Measurements from ENCODE around the gene PIGM. TPM values are rescaled to one million over a fixed set of nuclear protein-coding genes. Genes with fewer than 3 reads are reported as not detected.
"Not testable (repeated sequence)": the region's sequence is repeated elsewhere in the genome, so short reads cannot be mapped to it uniquely, and the experiment has no call there.

Gene PIGM
- total RNA-seq, 1 donor, result 6.5 TPM

DNA sequence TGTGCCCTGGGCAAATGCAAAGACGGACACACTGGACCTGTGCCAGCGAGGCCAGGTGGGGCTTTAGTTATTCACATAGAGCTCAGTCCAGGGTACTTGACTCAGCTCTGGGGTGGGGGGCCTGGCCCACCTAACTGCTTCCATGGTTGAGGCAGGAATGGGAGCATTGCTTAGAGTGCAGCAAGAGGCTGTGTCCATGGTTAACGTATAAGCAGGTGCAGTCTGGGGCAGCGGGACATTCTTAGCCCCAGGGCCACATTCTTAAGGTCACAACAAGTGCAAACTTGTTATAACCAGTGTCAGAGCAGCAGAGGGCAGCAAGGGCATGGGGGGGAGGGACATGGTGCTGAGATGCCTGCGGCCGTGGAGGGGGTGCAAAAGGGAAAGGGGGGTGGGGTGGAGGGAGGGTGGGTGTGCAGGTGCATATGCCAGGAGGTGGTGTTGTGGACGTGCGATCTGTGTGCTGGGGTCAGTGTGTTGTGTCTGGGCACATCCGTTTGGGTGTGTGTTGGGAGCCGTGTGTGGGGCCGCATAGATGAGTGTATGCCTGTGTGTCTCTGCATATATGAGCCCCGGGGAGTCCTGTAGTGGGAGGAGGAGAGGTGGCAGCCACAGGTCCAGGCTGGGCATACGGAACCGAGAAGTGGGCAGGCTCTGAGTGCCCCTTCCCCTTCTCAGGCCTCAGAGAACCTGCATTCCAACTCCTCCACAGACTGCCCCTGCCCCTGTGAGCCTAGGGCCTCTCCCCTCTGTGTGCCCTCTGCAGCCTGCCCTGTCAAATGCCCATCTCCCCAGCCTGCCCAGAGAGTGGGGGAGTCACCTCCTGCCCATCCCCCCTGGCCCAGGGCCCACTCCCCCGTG, 29.8 kb upstream of the PIGM start:
- DNase-seq (ENCODE audit: low read depth in 2 of 3, low spot score in 2 of 3), result no peak

DNA sequence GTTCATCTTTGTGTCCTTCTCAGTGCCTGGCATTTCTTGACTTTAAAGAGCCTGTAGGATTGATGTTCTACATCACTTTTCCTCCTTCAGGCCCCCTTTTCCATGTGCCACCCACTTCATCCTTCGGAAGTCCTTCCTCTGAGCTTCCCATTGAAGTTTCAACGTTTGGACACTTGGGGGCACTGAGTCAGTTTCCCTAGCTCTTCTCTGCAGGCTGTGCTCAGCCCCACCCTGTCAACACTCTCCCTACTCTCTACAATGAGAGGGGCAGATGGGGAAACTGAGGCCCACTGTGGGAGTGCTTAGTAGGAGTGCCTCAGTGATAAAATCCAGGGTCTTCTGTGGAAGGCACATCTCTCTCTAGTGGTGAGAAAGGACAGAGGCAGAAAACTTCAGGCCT, 26.3 kb upstream of the PIGM start:
- DNase-seq (ENCODE audit: low read depth in 2 of 3, low spot score in 2 of 3), result no peak

DNA sequence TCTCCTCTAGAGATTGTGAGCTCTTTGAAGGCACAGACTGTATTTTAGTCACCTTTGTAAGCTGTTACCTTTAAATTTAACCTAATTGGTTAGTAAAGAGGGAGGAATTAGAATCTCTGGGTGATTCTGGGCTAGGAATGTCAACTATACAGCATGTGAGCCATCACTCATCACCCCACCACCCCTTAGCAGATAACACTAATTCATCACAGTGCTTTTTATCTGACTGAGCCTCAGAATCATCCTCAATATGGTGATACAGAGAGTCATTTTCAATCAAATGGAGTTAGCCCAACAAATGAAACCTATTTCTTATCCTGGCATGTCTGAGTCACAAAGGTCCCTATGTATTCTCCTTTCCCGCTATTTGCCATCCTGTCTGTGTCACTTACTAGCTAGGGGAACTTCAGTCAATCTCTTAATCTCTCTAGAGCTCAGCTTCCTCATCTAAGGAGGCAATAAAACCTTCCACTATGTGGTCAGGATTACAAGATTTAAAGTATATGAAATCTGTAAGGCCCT, 24.9 kb upstream of the PIGM start:
- DNase-seq (ENCODE audit: low read depth in 2 of 3, low spot score in 2 of 3), result no peak

DNA sequence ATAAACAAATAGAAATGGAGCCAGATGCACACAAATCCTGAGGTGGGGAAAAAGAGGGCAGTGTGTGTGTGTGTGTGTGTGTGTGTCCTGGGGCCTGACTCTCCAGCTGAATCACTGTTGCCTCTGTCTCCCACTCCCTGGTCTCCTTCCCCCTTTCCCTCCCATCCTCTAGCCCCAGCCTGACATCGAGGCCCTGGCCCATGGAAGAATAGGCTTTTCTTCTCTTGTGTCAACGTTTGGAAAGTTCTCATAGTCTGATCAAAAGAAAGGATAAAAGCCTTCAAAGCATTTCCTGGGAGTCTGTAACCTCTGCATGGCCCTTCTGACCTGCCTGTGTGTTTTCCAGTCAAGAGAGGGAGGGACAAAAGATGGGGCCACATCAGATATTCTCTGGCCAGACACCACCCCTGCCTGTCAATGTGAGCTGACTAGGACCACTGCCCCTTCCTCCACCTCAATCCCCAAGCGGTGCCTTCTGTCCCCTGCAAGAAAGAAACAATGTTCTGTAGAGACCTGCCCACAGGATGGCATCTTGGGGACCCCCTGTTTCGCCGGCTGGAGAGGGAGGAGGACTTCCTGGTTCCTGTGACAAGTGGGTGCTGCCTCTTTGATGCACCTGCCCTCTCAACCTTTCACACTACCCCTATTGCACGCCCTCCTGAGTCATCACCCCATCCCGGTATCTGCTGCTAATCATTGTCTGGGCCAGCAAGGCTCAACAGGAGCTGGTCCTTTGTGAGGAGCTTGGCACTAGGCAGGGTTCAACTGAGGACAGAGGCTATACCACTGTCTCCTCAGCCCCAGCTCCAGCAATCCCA, 22.0 kb upstream of the PIGM start:
- DNase-seq (ENCODE audit: low read depth in 2 of 3, low spot score in 2 of 3), result no peak

DNA sequence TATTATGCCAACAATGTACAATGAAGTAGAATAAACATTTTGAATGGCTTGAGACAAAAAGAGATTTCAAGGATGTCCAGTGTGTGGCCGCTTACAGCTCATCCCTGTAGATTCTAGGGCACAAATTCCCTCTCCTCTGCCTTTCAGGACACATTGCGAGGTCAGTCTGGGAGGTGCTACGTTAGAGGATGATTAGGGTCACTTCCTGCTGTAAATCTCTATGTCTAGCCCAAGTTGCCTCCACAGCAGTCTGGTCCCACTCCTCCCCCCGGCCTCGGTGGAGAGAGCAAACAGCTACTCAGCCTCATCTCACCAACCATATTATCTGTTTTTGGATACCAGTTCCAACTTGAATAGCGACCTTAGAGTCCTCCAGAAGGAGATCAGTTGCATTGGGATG, 21.1 kb upstream of the PIGM start:
- DNase-seq (ENCODE audit: low read depth in 2 of 3, low spot score in 2 of 3), result no peak

DNA sequence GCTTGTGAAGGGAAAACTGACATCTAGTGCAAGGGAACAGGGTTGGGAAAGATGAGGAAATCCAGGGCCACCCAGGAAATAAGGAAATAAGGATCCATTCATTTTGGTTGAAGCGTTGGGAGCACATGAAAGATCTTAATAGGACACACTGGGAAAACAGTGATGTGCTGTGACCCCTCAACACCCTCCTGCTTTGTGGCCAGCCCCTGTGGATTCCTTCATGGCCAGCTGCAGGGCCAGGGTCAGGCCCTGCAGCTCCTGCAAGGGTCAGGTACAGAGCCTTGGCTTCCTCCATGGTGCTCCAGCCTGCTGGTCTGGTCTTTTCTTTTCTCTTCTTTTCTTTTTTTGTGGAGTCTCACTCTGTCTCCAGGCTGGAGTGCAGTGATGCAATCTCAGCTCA, 18.8 kb upstream of the PIGM start:
- no peak for DNase-seq (ENCODE audit: low read depth in 2 of 3, low spot score in 2 of 3)

DNA sequence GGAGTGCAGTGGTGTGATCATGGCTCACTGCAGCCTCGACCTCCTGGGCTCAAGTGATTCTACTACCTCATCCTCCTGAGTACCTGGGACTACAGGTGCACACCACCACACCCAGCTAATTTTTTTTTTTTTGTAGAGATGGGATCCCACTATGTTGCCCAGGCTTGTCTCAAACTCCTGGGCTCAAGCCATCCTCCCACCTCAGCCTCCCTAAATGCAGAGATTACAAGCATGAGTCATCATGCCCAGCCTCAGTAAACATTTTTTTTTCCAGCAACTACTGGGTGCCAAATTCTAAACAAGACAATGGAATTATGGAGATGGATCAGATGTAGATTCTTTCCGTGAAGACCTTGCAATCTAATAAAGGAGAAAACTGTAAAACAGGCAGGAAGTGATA, 18.4 kb upstream of the PIGM start:
- not testable (repeated sequence) for DNase-seq (ENCODE audit: low read depth in 2 of 3, low spot score in 2 of 3)

DNA sequence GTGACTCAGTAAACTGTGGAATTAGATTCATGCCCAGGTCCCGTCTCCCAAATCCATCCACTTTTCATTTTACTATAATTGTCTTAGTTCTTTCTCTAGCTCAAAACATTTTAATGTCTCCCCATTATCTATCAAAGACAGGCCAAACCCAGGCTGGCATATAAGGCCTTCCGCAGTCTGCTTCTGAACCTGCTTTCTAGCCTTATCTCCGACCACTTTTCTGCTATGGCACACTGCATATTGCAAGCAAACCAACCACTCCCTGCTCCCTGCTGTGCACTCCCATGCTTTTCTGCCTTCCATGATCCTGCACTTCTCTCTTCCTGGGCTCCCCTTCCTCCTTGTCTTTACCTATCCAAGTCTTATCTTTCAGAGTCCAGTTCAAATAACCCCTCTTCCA, 17.3 kb upstream of the PIGM start:
- DNase-seq (ENCODE audit: low read depth in 2 of 3, low spot score in 2 of 3), result no peak

DNA sequence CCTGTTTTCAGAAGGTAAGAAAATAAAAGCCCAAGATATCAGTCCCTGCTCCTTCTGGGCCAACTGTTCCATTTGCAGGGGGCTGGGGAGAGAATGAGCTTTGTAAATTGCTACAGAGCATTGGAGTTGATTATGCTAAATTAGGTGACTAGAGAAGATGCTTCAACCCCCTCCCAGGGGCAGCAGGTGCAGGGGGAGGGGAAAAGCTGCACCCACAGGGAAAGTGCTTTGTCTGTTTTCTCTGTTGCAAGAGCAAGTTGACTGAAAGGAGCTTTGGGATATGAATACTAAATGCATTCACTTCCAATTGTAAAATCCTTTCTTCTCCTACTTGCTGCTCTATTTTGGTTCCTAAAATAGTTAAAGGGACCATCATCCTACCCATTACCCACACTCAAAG, 16.5 kb upstream of the PIGM start:
- DNase-seq (ENCODE audit: low read depth in 2 of 3, low spot score in 2 of 3), result no peak

DNA sequence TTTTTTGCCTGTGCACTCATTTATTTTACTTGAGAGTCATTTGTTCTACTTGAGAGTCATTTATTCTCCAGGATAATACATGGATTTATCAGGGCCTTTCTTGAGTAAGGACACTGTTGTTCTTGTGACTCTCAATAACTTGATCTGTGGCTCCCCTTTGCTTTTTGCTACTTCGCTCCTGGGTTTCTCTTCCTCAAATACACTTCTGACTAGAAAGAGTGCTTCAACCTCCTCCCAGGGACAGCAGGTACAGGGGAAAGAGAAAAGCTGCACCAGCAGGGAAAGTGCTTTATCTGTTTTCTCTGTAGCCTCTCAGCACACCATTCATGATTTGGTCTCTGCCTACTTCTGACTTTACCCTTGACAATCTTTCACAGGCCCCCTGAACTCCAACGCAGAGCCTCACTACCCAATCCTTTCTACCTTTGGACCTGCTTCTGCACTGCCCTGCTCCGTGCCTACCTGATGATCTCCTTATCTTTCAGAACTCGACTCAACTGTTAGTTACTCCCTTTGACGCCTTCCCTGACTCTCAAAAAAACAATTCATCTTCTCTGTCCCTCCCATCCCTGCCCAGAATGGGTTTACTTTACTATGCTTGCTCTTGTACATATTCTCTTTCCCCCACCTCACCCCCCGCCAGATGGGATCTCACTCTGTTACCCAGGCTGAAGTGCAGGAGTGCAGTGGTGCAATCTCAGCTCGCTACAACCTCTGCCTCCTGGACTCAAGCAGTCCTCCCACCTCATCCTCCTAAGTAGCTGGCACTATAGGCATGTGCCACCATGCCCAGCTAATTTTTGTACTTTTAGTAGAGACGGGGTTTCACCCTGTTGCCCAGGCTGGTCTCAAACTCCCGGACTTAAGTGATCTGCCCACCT, 15.6 kb upstream of the PIGM start:
- no peak for DNase-seq (ENCODE audit: low read depth in 2 of 3, low spot score in 2 of 3)

DNA sequence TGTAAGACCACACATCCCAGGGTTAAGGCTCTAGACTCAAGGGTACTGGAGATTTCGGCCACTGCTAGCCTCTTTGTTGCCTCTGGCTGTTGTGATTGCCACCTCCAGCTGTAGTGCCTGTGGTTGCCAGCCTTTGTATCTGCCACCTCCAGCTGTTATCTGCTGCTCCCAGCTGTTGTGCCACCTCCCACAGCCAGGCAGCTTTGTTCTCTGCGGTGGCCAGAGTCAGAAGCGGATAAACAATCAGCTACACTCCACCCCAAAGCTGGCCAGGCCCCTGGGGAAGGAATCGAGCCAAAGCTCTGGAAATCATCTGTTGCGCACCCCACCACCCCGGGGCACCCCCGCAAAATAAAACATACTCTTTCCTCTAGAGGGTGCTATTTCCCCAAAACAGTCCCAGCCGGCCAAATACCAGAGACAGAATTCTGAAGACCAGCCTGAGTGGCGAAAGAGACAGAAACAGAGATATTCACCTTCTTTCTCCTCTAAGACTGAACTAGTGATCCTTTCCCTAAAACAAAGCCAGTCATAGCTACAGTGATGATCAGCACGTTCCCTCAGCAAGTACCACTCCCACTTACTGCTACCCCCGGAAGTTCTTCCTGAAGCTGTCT, 14.8 kb upstream of the PIGM start:
- peak in 2 of 3 donors; percentile 92 to 96 for DNase-seq (ENCODE audit: low read depth in 2 of 3, low spot score in 2 of 3)

DNA sequence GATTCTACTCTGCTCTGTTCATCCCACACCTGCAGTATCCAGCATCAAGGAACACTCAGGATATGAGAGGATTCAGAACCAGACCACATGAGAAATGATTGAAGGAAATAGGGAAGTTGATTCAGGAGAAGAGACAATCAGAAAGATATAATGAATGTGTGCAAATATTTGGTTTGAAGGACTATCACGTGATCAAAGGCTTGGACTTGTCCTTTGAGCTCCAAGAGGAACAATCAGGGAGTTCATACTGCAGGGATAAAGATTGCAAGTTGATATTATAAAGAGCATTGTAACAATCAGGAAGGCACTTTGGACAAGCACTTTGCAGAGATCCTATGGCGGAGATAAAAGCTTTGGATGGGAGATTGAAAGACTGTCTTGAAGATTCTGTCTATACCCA, 13.9 kb upstream of the PIGM start:
- DNase-seq (ENCODE audit: low read depth in 2 of 3, low spot score in 2 of 3), result no peak

DNA sequence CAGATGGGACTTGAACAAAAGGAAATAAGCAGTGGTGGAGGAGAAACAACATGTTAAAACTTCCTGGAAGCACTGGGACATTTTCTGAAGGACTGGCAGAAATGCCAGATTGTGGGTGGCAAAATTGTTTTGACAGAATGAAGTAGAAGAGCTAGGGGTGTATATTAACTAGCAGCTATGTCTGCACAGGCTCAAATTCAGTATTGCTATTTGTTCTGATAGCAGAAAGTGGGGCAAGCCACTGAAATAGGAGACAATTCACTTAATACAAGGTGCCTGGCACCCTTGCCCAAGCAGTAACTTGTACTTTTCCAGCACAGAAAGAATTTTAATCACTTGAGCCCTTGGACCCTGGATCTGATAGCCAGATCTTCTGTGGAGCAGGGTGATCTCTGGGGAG, 11.8 kb upstream of the PIGM start:
- no peak for DNase-seq (ENCODE audit: low read depth in 2 of 3, low spot score in 2 of 3)

DNA sequence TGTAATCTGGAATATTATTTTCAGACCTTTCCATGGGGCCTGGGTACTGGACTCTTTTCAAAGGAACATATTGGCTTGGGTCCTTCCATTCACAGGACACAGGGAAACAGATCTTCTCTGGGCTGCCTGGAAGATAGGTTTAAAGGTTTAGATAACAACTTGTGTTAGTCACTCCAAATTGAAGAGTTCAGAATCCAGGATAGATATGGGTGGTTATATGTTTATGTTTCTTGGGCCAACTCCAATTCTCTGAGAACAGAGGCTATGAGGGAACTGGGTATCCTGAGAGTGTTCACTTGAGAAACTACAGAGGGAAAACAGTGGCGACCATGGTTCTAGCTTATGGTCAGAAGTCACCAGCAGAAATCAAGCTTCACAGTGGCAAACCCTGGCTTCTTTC, 8.7 kb upstream of the PIGM start:
- DNase-seq (ENCODE audit: low read depth in 2 of 3, low spot score in 2 of 3), result no peak

DNA sequence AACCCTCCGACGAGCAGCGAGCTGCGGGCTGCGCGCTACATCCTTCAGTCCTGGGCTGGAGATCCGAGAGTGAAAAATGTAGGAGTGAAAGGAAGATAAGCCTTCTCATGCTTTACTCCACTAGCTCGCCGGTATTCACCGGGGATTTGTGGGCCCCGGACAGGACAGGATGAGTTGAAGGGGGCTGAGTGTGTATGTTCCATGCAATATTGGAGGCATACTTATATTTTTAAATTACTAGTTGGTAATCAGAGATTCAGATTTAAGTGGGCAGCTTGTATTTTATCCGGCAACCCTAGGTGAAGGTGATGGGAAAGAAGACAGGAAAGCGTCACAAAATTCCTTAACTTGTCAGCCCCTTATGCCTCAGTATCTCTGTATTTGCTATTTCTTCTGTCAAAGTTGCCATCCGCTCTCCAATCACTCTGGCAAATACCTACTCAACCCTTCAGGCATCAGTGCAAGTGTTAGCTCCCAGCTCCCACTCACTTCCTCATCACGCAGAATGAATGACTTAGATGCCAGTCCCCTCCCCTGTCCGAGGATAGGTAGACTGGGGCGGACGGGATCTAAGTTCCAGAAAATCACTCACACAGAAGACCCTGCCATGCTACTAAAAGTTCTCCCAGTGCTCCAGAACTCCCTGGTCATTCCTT, 503 bp upstream of the PIGM start:
- DNase-seq (ENCODE audit: low read depth in 2 of 3, low spot score in 2 of 3), result peak in 1 of 3 donors; percentile 15

DNA sequence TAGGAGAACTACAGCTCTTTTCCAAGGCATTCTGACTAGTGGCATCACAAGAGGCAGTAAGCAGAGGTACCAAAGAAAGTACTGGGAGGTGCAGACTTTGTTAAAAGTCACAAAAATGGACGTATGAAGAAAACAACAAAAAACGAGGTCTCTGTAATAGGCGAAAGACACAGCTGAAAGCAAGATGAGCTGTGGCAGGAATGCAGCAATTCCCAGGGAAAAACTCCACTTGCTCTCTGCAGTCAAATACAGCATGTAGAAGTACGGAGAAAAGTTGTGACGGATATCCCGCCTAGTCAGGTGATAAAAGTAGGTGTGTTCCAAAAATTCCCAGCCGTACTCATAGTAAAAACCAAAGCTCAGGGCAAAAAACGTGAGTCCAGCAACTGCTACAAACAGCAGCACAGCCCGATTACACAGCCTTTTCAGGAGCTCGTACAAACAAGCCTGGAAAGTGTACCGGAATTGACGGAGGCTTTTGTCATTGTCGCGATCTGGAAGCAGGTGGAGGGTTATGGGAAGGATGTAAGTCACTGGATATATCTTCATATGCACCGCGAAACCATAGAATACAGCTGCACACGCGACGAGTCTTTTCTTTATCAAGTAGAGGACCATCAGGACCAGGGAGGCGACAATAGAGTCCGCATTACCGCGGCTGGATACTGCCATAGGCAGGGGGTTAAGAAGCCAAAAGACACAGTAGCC, 979 bp downstream of the PIGM start:
- DNase-seq (ENCODE audit: low read depth in 2 of 3, low spot score in 2 of 3), result no peak

DNA sequence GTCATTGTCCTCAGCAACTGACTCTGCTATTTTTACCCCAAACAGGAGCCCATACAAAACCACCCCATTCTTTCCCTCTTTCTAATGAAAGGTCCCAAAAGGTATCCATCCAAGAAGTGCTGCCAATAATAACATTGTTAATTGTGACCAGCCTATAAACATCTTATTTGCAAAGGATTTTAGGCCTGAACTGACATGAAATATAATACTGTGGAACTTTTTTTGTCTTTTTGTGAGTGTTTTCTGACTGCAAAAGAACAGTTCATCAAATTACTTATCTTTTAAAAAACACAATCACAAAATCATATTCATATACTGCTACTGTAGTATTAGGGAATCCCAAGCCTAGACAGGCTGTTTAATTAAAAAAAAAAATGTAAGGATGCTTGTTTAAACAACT, 3.4 kb downstream of the PIGM start:
- no peak for DNase-seq (ENCODE audit: low read depth in 2 of 3, low spot score in 2 of 3)

DNA sequence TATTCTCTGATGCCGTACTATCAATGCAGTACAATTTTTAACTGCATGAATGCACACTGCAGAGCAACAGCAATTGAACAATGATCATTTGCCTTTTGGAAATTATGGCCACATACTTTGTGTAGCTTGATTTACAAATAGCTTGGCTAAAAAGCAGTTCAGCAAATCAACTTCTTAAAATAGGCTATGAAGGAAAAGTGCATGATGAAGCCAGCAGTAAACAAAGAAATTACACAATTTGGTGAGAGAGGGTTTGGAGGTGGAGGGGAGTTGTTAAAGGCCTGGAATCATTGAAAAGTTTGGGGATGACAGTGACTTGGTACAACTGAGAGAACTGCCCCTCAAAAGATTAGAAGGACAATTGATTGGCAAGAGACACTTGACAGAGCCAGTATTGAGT, 6.5 kb downstream of the PIGM start:
- no peak for DNase-seq (ENCODE audit: low read depth in 2 of 3, low spot score in 2 of 3)

DNA sequence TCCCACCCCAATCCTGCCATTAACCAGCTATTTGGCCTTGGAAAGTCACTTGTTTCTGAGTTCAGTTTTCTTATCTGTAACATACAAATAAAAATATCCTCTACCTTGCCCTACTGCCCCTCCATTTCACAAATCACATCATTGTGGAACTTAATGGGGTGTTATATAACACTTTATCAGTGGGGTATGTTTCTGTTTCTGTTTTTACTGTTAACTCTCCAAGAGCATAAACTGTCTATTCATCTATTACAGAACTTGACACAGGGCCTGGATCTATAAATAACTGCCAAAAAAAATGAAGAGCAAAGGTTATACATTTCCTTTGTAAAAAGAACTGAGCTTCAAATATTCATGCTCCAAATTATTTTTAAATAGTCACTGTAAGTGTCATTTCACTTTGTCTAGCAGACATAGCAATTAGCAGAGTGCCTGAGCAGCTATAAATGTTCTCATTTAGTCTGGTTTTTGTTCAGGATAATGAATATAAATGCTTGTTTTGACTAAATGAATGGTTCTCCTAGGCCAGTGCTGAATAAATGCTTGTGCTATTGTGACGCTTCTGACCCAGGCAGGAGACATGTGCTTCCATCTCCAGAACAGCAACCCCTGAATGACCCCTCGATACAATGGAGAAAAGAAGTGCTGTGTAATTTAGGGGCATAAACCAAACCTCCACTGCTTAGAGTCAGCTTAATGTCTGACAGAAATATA, 7.4 kb downstream of the PIGM start:
- no peak for DNase-seq (ENCODE audit: low read depth in 2 of 3, low spot score in 2 of 3)

All from hematopoietic multipotent progenitor cell (in vitro differentiated cells).